AG10803 (cell line): ENCODE measurements around the gene CYTH4.

Experiments used
- DNase-seq: peaks from one replicate; pipeline ENCODE4 v3.0.0; 2010; ENCODE audit warnings: low read depth
- H3K4me3 ChIP-seq: 2 replicates; pipeline ENCODE4 v1.5.1; 2011; ENCODE audit warnings: mild to moderate bottlenecking, low read length, control low read depth
- TF ChIP-seq, protein P1 (sequence below): conservative IDR thresholded peaks from 2 replicates; pipeline ENCODE4 v1.5.1; 2011; ENCODE audit warnings: mild to moderate bottlenecking, low read length, control low read depth, inconsistent platforms

The CYTH4 gene

DNA sequence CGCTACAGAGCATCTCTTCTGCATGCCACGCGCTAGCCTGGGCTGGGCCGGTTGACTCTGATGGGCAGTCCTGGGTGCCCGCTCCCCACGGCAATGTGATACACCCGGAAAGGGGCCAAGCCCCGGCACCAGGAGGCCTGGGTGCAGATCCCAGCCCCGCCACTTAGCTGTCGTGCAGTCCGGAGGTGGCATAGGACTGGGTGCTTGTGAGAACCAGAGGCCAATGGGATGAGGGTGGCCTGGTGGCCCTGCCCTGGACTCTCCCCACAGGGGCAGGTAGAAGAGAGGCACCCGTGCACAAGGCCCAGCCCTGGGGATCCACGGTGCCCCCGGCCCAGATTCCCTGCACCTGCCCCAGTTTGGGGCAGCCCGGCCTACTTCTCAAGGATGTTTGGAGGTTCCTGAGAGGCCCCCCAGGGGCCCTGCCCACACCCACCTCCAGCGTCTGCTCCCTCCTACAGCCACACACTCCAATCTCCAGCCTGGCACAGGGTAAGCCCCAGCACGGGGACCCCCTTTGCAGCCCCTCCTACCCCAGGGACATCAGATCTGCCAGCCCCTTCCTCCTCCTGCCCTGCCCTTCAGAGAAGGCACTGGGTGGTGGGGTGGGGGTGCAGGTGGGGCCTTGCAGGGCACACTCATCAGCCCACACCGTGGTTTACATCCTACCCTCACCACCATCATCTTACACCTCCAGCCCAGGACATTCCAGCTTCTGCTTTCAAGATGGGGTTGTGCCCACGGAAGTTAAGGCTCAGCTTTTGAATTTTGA, 66.9 kb downstream of the CYTH4 start:
- TF ChIP-seq, protein P1, sequence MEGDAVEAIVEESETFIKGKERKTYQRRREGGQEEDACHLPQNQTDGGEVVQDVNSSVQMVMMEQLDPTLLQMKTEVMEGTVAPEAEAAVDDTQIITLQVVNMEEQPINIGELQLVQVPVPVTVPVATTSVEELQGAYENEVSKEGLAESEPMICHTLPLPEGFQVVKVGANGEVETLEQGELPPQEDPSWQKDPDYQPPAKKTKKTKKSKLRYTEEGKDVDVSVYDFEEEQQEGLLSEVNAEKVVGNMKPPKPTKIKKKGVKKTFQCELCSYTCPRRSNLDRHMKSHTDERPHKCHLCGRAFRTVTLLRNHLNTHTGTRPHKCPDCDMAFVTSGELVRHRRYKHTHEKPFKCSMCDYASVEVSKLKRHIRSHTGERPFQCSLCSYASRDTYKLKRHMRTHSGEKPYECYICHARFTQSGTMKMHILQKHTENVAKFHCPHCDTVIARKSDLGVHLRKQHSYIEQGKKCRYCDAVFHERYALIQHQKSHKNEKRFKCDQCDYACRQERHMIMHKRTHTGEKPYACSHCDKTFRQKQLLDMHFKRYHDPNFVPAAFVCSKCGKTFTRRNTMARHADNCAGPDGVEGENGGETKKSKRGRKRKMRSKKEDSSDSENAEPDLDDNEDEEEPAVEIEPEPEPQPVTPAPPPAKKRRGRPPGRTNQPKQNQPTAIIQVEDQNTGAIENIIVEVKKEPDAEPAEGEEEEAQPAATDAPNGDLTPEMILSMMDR, result no peak
- DNase-seq, result no peak

DNA sequence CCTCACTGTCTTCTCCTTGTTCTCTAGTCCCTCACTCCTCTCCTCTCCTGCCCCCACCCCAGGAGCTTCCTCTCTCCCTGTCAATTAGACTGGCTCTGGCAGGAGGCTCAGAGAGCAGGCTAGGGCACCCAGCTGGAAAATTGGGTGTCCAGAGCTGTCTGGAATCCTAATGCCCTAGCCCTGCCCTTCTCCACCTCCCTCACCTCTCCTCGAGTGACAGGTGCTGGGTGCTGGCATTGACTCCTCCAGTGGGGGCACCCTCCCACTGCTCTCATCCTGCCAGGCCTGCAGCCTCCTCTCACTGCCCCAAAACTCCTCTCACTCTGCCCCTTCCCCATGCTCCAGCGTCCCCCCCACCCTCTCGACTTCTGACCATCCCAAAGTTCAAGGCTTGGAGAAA, 68.9 kb downstream of the CYTH4 start:
- TF ChIP-seq, protein P1, result no peak
- no peak overlapping the region for H3K4me3 ChIP-seq
- no peak for DNase-seq

More for the DNA sequence above, 66.9 kb downstream of the CYTH4 start:
- no peak overlapping the region for H3K4me3 ChIP-seq

DNA sequence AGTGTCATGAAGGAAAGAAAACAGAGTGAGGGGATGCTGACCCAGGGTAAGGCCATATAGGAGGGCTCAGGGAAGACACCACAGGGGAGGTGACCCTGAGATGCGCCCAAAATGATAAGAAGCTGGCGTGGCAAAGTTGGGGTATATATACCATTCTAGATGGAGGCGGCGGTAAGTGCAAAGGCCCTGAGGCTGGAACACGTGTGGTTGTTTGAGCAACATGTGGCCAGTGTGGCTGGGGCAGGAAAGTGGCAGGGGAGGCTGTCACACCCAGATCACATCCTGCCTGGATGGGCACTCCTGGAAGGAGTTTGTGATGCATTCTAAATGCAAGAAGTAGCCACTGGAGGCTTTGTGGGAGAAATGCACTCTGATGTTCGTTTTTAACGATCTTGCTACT, 70.2 kb downstream of the CYTH4 start:
- TF ChIP-seq, protein P1, result no peak
- no peak overlapping the region for H3K4me3 ChIP-seq
- DNase-seq, result no peak

DNA sequence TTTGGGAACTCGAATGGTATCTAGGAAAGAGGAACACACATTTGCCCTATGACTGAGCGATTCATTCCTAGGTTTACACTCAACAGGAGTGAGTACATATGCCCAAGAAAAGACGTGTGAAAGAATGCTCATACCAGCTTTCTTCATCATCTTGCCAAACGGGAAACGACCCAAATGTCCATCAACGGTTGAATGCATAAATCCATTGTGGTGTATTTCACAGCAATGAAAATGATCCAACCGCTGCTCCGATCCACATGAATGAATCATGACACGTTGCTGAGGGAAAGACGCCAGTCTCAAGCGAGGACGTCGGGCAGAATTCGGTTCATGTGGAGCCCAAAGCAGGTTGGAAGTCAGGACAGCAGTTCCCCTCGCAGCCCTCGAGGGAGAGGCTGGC, 71.5 kb downstream of the CYTH4 start:
- no peak overlapping the region for H3K4me3 ChIP-seq
- TF ChIP-seq, protein P1, result no peak
- peak; percentile 85 for DNase-seq

DNA sequence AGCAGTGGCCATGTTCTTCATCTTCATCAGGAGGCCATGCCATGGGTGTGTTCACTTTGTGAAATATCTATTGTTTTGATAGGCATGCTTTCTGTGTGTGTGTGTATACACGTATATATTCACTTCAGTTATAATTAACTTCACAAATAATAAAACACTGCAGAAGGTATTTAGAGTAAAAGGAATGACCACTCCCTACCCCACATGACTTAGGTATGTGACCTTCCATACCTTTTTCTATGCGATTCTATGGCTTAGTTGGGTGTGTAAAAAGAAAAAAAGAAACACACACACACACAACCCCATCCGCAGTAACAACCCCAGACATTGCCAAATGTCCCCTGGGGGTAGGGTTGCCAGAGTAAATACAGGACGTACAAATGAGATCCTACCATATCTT, 72.0 kb downstream of the CYTH4 start:
- TF ChIP-seq, protein P1, result no peak
- no peak for DNase-seq
- H3K4me3 ChIP-seq, result no peak overlapping the region

DNA sequence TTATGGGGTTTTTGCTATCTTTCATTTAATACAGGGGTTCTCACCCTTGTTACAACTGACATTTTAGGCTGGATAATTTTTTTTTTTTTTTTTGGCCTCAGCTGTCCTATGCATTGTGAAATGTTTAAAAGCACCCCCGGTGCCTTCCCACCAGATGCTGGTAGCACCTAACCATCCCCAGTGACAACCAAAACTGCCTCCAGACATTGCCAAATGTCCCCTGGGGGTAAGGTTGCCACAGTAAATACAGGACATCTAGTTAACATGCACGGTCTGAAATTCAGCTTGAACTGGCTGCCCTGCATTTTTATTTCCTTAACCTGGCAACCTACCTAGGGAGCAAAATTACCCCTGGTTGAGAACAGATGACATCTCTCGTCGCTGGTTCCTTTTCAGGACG, 72.4 kb downstream of the CYTH4 start:
- TF ChIP-seq, protein P1, result no peak
- DNase-seq, result no peak
- H3K4me3 ChIP-seq, result no peak overlapping the region

DNA sequence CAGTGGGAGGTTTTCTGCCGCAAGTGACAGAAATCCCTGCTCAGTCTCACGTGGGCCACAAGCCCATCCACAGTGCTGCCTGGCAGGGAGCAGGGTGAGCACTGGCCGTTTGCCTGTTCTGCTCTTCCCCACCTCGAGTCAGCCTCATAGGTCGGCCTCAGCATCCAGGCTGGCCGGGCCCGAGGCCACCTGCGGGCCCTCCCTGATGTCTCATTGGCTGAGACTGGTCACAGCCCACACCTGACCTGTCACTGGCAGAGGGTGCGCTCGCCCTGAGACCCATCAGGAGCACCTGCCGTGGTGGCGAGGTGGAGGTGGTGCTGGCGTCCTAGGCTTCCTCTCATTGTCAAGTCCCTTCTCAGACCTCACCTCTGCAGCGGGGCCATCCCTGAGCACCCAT, 72.9 kb downstream of the CYTH4 start:
- DNase-seq, result no peak
- H3K4me3 ChIP-seq, result no peak overlapping the region
- TF ChIP-seq, protein P1, result no peak
